ENCODE measurements around the gene GLO1. TPM values are rescaled to one million over a fixed set of nuclear protein-coding genes. Genes with fewer than 3 reads are reported as not detected.

GLO1 gene
- total RNA-seq, 1 donor from 2014 or later, result 51.6 TPM

DNA sequence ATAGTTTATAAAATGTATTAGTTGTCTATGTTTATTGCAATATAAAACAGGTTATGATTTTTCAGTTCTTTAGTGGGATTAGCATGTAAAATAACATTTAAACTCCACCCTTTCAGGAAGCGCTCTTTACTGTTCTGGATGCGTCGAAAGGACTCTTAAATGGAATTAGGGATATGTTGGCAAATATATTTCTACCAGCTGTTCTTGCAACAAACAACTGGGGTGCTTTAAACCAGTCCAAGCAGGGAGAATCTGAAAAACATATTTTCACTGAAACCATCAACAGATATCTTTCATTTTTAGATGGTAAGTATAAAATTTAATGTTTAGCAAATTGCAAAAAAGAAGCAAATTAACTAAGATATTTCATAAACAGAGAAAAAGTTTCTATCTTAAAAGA is 34.0 kb upstream of the GLO1 start:
- H3K9me3 Mint-ChIP-seq (ENCODE audit: unreplicated experiment), result no peaks in the 10 kb centered on the region
- no peak overlapping the region for H3K27ac Mint-ChIP-seq (ENCODE audit: unreplicated experiment)
- H3K4me3 Mint-ChIP-seq (ENCODE audit: unreplicated experiment), result no peak overlapping the region
- TF ChIP-seq, protein P1, sequence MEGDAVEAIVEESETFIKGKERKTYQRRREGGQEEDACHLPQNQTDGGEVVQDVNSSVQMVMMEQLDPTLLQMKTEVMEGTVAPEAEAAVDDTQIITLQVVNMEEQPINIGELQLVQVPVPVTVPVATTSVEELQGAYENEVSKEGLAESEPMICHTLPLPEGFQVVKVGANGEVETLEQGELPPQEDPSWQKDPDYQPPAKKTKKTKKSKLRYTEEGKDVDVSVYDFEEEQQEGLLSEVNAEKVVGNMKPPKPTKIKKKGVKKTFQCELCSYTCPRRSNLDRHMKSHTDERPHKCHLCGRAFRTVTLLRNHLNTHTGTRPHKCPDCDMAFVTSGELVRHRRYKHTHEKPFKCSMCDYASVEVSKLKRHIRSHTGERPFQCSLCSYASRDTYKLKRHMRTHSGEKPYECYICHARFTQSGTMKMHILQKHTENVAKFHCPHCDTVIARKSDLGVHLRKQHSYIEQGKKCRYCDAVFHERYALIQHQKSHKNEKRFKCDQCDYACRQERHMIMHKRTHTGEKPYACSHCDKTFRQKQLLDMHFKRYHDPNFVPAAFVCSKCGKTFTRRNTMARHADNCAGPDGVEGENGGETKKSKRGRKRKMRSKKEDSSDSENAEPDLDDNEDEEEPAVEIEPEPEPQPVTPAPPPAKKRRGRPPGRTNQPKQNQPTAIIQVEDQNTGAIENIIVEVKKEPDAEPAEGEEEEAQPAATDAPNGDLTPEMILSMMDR (IDR thresholded peaks at IDR 0.05; ENCODE audit: partially characterized antibody, unreplicated experiment), result no peak
- no peaks in the 10 kb centered on the region for H3K4me1 Mint-ChIP-seq (ENCODE audit: low read depth, unreplicated experiment)
- H3K36me3 Mint-ChIP-seq (ENCODE audit: unreplicated experiment), result peaks cover 4% of the 10 kb centered on the region
- no peak for DNase-seq
- H3K27me3 Mint-ChIP-seq (ENCODE audit: unreplicated experiment), result no peaks in the 10 kb centered on the region

DNA sequence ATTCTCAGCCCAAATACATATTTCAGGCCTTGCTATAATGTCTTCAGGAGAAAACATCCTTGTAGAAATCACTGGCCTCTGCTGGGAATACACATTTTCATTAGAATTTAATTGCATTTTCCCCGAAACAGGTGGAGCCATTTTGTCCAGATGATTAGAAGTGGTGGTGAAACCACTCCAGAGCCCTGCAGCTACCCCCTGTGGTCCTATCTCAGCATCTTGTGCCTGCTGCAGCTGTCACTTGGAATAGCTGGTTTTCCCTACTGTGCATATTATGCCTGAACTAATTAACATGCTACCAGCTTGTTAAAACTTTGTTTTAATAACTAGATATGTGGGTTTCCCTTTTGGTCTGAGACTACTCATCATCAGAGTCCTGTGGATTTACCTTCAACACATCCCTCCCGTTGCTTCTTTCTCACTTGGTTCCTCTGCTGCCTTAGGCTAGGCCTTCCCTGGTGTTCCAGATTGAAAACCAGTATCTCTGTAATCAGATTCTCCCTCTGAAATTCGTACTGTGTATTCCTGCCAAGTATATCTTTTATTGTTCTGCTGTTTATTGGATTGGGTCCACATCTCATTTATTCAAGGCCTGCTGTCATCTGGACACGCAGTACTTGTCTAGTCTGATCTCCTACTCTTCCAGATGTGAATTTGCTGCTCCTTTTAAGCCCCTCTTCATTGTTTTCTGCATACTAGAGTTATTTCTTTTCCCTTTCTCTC is 27.4 kb upstream of the GLO1 start:
- TF ChIP-seq, protein P1 (IDR thresholded peaks at IDR 0.05; ENCODE audit: partially characterized antibody, unreplicated experiment), result no peak
- peak overlapping the region; percentile 19 for H3K27ac Mint-ChIP-seq (ENCODE audit: unreplicated experiment)
- no peaks in the 10 kb centered on the region for H3K27me3 Mint-ChIP-seq (ENCODE audit: unreplicated experiment)
- H3K36me3 Mint-ChIP-seq (ENCODE audit: unreplicated experiment), result peaks cover under 1% of the 10 kb centered on the region
- no peak for DNase-seq
- H3K4me1 Mint-ChIP-seq (ENCODE audit: low read depth, unreplicated experiment), result peaks cover 4% of the 10 kb centered on the region
- no peaks in the 10 kb centered on the region for H3K9me3 Mint-ChIP-seq (ENCODE audit: unreplicated experiment)
- no peak overlapping the region for H3K4me3 Mint-ChIP-seq (ENCODE audit: unreplicated experiment)

DNA sequence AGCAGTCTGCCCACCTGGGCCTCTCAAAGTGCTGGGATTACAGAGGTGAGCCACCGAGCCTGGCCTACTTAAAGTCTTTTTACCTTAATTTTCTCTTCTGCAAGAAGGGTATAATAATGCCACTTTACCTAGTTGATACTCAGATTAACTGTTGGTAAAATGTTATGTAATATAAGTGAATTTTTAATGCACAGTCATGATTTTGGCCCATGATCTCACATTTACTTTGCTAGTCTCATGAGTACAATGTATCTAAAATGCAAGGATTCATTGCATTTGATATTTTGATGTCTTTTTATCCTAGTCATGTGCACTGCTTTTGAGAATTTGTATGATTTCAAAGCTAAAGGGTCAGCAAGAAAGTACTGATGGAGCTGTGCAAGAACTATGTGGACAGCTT is 25.3 kb upstream of the GLO1 start:
- Mint-ChIP-seq H3K4me1 (ENCODE audit: low read depth, unreplicated experiment) (peaks cover 4% of the 10 kb centered on the region), H3K9me3 (ENCODE audit: unreplicated experiment) (no peaks in the 10 kb centered on the region), H3K27me3 (ENCODE audit: unreplicated experiment) (no peaks in the 10 kb centered on the region), H3K4me3 (ENCODE audit: unreplicated experiment) (no peak overlapping the region), H3K27ac (ENCODE audit: unreplicated experiment) (no peak overlapping the region), H3K36me3 (ENCODE audit: unreplicated experiment) (no peaks in the 10 kb centered on the region)
- TF ChIP-seq, protein P1 (IDR thresholded peaks at IDR 0.05; ENCODE audit: partially characterized antibody, unreplicated experiment), result no peak
- DNase-seq, result no peak

DNA sequence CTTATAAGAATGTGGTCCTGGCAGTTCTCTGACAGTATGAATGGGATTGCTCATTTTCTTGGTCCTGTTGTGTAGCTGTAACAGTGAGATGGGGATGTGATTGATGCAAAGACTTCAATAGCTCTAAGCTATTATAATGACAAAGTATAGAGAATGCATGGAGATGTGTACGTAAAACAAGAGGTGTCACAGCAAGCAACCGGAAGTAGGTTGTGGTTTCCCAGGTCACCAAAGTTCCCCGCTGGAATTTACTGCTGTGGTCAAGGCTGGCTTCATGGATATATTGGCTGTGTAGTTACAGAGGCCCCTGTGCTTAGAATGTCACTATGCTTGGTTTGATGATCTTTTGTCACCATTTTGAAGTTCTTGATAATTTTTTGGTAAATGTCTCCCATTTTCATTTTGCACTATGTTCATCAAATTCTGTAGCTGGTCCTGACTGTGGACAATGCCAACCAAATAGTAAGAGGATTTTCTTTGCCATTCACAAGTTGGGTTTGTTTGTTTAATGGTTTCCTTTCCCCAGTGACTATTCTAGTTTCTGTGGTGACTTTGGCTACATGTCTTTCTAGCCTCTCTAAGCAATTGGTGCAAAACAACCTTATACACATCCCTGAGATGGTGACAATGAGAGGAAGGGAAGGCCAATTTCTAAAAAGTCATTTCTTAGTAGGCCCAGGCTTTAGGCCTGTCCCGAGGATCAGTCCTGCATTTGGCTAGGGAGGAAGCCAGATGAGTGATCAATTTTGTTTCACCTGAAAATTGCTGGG is 22.7 kb upstream of the GLO1 start:
- no peak overlapping the region for H3K4me3 Mint-ChIP-seq (ENCODE audit: unreplicated experiment)
- H3K4me1 Mint-ChIP-seq (ENCODE audit: low read depth, unreplicated experiment), result peaks cover 3% of the 10 kb centered on the region
- DNase-seq, result no peak
- no peaks in the 10 kb centered on the region for H3K27me3 Mint-ChIP-seq (ENCODE audit: unreplicated experiment)
- no peak overlapping the region for H3K27ac Mint-ChIP-seq (ENCODE audit: unreplicated experiment)
- peaks cover 4% of the 10 kb centered on the region for H3K36me3 Mint-ChIP-seq (ENCODE audit: unreplicated experiment)
- TF ChIP-seq, protein P1 (IDR thresholded peaks at IDR 0.05; ENCODE audit: partially characterized antibody, unreplicated experiment), result no peak
- H3K9me3 Mint-ChIP-seq (ENCODE audit: unreplicated experiment), result no peaks in the 10 kb centered on the region

DNA sequence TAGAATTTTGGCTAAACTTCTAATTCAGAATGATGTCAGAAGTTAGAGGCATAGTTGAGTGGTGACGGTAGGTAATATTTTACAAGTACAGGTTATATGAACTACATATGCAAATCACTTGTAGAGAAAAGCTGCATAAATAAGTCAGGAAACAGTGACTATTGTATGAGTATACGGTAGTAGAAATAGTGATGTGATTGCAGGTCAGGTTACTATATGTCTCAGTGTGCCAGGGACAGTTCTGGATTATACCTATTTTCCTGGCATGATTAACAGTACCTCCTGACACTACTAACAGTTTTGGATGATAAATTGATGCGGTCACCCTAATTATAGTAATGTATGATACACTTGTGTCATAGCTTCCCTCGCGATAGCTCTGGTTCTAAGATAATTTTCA is 21.4 kb upstream of the GLO1 start:
- no peak overlapping the region for H3K27ac Mint-ChIP-seq (ENCODE audit: unreplicated experiment)
- no peak overlapping the region for H3K4me3 Mint-ChIP-seq (ENCODE audit: unreplicated experiment)
- H3K27me3 Mint-ChIP-seq (ENCODE audit: unreplicated experiment), result no peaks in the 10 kb centered on the region
- no peaks in the 10 kb centered on the region for H3K4me1 Mint-ChIP-seq (ENCODE audit: low read depth, unreplicated experiment)
- TF ChIP-seq, protein P1 (IDR thresholded peaks at IDR 0.05; ENCODE audit: partially characterized antibody, unreplicated experiment), result no peak
- H3K9me3 Mint-ChIP-seq (ENCODE audit: unreplicated experiment), result no peaks in the 10 kb centered on the region
- no peak for DNase-seq
- peaks cover 5% of the 10 kb centered on the region for H3K36me3 Mint-ChIP-seq (ENCODE audit: unreplicated experiment)

Data from glutamatergic neuron (in vitro differentiated cells).